DMS153 treated with DMSO at 0.1 percent for 48 hours (cell line): ENCODE results near the gene FHOD3.
A peak's percentile ranks its signal among the peaks of the same experiment; 100 is the strongest.
"Not testable (repeated sequence)": the region's sequence is repeated elsewhere in the genome, so short reads cannot be mapped to it uniquely, and the experiment has no call there.

Source experiments
- DNase-seq: peaks from one replicate; lab custom pipeline; 2025; ENCODE audit not compliant: unreplicated experiment; lab: John Stamatoyannopoulos, UW

Gene FHOD3

DNA sequence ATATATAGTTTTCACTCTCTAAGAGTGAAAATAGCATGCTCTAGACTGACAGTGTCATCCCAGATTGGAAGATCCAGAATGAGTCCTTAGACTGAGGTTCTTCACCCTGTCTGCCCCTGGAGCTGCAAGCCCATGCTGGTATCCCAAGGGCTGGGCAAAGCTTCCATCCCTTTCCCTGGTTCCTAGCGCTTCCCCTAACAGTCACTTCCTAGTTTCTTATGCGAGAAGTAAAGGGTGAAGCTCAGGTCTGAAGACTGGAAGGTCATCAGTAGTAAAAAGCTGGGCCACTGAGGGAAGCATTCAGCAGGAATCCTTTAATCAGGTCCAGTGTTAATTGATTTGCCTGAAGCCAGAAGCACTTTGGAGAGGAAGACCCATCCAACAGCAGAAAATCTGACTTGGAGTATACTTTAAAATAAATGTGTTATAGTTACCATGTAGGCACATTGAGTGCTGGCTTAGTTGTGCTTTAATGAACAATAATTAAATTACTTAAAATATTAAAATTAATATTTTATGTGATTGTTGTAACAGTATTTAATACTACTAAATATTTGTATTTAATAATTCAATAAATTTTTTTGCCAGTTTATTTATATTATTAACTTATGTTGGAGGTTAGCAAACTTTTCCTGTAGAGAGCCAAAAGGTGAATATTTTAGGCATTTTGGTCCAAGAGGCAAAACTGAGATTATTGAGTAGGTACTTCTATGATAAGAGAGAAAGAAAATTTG, 237.9 kb downstream of the FHOD3 start:
- DNase-seq, result no peak

DNA sequence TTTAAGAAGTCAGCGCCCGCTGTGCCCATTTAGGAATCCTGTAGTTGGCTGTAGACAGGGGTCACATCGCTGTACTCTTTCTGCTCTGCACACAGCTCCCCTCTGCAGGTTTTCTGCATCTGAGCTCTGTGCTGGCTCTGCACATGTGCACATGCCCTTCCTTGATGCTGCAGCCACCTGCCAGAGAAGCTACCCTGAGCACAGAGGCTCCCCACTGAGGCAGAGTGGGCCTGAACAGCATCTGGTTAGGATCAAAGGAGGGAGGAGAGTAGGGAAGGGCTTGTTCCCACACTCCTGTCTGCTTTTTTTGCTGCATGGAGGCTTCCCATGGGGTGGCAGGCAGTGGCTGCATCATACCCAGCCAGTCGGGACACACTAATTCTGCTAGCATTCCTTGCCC, 238.9 kb downstream of the FHOD3 start:
- DNase-seq, result no peak

DNA sequence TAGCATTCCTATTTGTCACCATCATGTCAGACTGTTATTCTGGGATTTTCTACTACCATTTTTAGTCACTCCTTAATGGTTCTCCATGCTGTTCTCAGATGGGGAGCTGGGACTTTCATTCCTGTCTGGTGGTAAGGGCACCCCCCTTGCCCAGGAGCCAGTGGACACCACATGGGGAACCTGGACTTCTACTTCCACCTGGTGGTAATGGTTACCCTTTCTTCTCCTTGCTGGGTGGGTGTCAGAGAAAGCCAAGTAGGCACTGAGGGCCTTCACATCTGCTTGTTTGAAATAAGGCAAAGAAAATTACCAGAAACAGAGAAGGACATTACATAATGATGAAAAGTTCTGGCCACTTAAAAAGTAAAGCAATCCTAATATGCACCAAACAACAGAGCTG, 239.8 kb downstream of the FHOD3 start:
- DNase-seq, result no peak

DNA sequence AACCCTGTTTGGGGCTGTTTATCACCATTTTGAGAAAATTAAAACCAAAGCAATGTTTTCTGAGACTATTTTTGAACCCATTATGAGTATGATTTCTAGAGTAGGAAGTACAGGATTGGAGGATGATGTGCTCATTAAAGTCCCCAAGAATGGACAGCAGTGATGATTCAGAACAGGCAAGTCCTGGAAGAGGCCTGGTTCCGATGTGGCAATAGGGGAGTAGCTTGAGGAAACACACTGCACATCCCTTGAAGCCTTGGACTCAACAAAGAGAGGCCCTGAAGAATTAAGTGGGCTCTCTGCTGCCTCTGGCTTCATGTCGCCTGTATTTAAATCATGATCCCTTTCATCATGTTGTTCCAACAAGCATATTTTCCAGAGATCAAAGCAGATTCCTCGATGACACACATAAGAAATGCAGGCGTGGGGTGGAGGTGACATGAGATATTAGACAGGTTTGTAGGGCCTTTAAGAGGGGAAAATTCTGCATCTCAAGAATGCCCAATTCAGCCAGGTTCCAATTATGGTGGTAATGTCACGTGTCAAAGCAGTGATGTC, 242.2 kb downstream of the FHOD3 start:
- no peak for DNase-seq

DNA sequence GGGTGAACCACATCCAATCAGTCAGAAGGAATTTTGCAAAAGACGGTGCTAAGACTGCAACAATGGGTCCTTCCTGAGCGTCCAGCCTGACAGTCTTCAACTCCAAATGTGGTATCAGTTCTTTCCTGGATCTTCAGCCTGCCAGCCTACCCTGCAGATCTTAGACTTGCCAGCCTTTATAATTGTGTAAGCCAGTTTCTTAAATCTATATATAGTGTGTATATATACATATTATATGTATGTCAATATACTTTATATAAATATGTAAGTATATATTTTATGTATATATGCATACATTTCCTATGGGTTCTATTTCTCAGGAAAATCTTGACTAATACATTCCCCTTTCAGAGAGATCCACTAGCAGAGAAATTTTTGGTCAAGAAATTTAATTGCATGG, 245.5 kb downstream of the FHOD3 start:
- no peak for DNase-seq

DNA sequence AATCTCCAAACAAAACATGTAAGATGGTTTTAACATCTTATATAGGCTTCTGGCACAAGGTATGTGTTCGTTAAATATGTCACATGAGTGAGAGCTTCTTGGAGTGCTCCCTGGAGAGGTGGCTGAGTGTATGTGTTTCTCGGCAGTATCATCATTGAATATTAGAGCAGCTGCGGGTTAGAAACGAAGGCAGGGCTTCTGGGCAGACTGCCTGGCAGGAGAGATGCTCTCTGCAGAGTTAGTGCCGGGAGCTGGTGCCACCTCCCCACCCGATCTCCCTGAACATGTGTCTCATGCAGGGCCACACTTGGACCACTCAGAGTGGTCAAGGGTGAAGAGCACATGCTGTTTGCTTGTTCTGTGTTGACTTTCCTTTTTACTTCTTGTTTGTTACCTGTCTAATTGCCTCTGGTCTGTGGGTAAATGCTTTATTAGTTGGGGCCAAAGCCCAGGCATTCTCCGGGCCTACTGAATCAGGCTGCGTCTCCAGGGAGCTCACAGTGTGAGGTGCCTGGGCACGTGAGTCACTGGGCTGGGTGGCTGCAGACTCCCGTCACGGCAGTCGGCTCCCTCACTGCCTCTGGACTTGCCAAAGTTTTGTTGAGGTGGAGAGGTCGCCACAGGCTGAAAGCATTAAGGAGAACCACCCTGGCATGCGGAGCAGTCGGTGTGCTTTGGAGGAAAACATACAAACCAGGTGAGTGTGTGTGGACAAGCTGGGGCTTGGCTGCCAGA, 246.6 kb downstream of the FHOD3 start:
- DNase-seq, result peak; percentile 64

DNA sequence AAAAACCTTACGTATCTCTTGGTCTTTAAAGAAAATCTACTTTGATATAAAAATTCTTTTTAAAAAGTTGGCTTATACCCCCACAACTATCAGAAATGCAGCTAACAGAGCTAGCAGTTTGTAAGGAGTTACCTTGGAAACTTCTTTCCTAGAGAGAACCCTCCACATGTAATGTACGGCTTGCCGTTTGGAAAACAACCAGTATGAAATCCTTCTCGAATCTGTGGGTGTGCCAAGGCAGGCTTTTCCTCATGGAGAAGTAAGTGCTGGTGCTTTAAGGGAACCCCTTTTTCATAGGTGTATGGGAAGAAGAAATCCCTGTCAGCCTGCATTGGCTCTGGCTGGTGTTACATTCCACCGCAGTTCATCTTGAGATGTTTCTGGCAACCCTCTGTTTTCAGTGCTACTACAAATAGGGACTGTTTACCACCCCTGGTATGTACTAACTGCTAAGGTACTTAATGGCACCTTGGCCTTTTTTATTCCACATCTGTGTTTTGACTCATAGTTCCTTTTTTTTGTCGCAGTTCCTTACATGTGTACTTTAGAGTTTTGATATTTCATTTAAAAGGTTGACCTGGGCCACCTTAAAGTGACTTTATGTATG, 248.4 kb downstream of the FHOD3 start:
- no peak for DNase-seq

DNA sequence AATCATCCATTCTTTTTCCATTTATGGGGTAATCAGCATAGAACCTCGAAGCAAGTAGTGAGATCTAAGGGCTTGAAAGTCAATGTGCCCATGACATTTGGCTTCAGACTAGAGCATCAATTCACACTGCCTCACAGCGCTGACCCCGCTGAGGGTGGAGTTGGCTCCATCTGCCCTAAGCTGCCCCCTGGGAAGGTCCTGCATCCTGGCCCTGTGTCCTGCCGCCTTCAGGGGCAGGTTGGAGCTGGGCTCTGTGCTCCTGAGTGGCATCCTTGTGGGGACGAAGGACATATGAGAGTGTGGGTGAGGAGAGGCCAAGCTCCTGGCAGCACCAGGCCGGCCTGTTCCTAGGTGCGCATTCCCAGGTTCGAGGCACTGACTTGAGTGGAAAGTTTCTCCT, 249.4 kb downstream of the FHOD3 start:
- no peak for DNase-seq

DNA sequence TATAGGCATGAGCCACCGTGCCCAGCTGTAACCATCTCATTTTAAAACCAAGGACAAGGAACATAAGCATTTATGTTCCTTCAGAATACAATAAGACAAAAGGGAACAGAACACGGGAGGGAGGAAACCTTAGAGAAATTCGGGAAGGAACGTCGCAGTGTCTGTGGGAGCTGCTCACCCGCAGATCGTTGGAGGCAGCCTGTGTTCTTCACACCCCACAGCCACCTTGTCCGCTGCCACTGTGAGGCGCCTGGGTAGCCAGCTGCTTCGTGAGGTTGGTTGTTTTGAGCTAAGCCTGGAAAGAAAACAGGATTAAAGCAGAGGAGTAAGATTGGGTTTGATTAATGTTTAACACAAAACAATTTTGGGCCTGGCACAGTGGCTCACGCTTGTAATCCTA, 250.0 kb downstream of the FHOD3 start:
- no peak for DNase-seq

DNA sequence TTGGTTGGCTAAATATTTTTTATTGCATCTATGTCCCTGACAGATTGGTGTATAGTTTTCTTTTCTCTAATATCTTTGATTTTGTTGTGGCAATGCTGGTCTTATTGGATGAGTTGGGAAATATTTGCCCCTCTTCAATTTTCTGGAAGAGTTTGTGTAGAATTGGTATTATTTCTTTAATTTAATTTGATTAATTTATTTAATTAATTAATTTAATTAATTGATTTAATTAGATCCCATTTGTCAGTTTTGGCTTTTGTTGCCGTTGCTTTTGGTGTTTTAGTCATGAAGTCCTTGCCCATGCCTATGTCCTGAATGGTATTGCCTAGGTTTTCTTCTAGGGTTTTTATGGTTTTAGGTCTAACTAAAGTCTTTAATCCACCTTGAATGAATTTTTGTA, 253.8 kb downstream of the FHOD3 start:
- not testable (repeated sequence) for DNase-seq

DNA sequence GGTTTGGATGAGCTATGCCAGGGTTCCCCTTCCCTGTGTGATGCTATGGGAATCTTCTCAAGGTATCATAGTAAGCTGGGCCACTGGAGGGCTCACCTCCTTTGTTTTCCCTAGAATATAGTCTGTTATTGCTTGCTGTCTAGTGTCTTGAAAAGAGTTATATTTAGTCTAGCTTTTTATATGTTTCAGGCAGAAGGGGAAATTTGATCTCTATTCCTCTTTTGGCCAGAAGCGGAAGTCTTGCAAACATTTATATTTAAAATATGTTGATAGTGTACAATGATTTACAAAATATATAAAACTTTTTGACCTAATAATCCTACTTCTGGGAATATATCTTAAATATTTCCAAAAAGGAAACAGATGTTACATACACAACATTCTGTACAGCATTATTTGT, 260.7 kb downstream of the FHOD3 start:
- no peak for DNase-seq

DNA sequence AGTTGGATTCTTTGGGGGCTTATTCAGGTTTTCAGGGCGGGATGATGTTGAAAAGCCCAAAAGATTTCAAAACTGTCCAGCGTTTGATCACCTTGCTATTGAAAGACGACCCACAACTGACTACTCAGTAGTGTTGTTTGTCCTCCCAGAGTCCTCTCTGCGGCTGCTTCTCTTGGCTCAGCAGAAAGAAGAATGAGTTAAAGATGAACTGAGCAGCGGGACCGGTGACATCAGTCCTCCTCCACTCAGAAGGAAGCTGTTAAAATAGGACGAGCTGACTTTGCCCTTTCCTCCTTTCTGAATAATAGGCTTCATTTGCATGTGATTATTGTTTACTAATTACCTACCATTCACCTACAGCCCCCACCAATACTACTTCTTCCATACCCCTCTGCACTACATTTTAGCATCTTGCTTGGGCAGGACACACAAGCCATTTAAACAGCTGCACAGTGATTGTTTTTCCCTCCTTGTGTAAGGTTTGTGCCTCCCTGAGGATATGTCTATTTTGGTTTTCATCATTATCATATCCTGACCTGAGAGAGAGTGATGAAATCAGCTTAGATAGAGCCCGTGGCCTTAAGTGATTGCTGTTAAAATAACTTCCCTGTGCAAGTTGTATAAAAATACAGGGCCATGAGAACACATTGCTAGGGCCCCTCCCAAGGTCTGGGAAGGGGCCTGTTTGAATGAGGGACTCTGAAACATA, 261.8 kb downstream of the FHOD3 start:
- DNase-seq, result no peak

DNA sequence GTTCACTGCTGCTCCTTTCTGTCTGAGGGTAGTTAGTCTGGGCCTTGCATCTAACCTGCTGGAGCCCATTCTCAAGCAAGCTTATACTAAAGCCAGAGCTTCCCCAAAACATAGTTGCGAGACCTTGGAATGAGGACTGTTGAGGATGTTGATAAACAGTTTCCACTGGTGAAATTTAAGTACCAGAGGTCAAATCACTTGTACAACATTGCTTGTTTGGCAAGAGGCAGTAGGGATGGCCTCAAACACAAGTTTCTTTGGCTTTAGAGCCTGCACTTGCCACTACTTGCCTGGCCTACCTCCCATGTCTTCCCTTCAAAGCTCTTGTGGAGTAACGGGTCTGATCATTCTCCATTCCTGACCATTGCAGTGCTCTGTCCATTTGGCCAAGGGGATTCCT, 262.7 kb downstream of the FHOD3 start:
- no peak for DNase-seq

DNA sequence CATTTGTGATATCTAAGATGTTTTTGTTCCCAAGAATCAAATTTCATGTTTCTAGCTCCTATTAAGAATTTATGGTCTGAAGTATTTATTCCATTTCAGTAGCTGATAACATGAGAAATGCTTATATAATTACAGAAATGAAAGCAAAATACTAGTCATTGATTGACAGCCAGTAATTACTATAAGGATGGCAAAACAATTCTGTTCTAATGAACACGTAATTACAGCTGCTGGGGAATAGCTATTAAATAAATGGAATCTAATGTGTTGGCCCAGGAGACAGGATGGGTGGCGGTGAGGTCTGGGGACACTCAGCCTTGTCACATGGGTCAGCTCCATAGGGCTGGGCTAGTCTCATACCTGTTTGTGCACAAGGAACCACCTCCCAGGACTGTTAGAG, 263.5 kb downstream of the FHOD3 start:
- DNase-seq, result no peak

DNA sequence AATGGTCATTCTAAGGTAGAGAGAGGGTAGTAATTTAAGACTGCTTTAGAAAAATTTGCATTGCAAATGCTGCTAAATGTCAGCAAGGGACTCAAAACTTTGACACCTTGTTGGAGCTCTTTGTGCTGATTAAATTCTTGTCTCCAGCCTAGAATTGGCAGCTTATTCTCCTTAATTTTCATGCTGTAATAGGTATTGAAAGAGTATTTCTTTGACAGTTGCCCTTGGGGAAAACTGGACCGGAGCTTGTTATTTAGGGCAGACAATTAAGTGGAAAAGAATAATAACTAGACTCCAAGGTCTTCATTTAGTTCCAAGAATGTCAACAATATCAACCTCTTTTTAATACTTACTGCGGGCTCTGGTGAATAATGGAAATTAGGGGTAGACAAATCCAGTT, 267.3 kb downstream of the FHOD3 start:
- DNase-seq, result no peak

DNA sequence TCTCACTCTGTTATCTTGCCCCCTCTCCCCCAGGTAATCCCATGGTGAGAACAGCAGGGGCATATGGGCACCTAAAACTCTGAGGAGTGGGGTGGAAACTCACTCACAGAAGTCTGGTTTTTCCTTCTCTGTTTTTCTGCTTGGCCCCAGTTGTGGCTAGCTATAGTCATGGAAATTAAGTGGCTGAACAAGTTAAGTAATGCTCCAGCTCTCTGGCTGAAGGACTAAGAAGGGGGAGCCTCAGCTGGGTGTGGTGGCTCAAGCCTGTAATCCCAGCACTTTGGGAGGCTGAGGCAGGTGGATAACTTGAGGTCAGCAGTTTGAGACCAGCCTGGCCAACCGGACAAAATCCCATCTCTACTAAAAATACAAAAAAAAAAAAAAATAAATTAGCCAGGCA, 270.3 kb downstream of the FHOD3 start:
- no peak for DNase-seq

DNA sequence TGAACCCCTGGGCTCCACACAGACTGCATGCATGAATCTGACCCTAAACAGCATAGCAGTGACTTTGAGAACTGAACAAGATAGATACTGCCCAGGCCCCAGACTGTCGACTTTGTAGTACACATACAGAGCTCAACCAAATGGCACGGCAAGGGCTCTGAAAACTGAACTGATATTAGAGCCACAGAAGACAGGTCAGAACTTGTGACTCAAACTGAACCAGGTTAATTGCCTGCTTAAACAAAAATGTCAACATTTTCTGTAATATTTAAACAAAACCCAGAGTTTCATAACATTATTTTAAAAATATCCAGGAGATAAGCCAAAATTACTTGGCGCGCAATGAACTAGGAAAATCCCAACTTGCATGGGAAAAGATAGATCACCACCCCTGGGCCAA, 271.0 kb downstream of the FHOD3 start:
- DNase-seq, result no peak

DNA sequence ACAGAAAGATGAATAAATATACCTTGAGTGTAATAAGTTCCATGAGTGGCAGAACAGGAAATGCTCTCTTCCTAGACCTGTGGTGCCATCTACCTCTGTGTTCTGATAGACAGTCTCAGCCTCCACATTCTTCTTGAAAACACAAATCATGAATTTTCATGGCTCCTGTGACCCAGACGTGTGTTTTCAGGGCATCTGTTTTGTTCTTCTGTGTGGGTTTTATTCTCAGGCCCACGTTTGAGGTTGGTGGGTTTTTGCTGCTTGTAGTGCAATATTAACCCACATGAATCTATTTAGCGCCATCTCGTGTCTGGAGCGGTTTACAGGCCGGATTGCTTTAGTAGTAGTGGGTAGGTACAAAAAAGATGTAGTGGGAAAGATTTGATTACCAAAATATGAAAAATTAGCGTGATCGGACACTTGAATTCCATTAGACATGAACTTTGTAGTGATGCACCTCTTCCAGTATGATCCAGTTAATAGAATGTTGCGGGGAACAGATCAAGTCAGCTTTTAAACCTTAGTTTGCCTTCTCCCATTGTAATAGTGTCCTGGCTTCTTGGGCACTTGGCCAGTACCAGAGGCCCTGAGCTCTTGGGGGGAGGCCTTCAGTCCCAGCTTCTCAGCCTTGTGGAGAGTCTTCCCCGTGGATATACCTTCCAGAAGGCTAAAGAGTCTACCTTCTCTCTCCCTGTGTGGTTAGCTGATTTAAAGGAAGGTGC, 274.8 kb downstream of the FHOD3 start:
- DNase-seq, result peak; percentile 44

DNA sequence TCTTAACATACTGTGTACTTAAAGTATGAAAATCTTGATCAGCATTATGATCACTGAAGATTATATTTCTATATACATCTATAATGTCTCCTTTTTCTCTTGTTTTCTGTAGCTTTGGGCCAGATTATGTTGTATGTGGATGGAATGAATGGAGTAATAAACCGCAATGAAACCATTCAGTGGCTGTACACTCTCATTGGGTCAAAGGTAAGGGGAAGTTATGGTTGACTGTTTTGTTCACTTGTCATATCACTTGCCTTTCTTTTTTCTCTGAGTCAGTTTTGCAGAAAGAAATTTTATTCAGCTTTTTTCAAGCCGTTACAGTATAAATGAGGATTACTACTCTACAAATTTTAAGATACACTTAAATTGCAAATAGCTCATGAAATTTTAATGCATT, 278.8 kb downstream of the FHOD3 start:
- no peak for DNase-seq

DNA sequence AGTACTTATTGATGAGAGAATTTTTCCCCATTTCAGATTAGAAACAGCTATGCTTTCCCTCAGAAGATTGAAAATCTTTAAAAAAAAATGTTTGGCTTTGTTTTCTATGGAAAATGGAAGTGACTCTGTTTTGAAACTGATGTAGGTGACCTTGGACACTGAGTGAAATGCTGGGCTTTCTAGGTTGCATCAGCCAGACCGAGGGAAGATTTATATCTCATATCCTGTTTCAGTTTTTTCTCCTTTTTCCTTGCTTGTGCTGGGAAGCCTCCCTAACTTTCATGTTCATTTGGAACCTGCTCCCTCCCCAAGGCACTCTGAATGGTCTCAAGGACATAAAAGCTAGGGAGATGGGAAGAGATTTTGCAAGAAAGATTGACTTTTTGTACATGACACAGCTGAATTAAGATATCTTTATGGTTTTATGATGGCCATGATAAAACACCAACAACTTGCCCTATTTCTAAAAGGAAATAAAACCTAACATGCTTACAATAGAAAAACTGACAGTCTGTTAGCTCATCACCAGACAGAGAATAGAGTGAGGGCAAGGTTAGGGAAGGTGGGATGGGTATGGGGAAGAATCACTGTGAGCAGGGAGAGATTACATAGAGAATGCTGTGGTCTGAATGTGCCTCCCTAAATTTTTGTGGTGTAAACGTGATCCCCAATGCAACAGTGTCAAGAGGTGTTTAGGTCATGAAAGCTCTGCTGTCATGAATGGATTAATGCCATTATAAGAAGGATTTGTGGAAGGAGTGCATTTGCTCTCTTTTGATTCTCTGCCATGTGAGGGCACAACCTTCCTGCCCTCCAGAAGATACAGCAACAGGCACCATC, 281.6 kb downstream of the FHOD3 start:
- no peak for DNase-seq
